ENCODE results near the gene LPAR2.

DNA sequence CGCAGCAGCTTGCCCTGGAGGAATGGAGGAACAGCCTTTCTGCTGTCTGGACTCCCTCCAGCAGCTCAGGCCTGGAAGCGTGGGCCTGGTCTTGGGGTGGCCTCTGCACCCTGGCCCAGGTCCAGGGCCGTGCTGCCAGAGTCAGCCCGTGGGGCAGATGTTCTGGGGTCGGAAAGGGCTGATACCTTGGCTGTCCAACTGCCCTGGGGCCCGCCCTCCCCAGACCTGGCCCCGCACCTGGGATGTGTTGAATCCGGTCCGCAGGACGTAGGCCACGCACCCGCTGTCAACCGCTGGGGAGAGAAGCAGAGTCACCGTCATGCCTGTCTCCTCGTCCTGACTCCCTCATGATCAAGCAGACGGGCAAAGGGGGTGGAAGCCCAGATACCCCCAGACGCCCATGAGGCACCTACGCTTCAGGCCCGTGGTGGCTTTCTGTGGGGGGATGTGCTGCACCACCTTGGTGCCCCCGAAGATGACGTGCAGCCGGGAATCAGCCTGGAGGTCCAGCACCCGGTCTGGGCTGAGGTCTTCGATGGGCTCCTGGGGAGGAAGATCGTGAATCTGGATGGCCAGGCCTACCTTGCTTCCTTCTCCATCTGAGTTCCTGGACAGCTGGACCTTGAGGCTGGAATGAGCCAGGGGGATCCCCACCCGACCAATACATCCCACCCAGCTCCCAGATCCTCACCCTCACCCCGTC is 27.8 kb upstream of the LPAR2 start:
- TF ChIP-seq, protein P1, sequence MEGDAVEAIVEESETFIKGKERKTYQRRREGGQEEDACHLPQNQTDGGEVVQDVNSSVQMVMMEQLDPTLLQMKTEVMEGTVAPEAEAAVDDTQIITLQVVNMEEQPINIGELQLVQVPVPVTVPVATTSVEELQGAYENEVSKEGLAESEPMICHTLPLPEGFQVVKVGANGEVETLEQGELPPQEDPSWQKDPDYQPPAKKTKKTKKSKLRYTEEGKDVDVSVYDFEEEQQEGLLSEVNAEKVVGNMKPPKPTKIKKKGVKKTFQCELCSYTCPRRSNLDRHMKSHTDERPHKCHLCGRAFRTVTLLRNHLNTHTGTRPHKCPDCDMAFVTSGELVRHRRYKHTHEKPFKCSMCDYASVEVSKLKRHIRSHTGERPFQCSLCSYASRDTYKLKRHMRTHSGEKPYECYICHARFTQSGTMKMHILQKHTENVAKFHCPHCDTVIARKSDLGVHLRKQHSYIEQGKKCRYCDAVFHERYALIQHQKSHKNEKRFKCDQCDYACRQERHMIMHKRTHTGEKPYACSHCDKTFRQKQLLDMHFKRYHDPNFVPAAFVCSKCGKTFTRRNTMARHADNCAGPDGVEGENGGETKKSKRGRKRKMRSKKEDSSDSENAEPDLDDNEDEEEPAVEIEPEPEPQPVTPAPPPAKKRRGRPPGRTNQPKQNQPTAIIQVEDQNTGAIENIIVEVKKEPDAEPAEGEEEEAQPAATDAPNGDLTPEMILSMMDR (IDR thresholded peaks at IDR 0.05; ENCODE audit: extremely low read depth in 1 of 2, insufficient read depth in 1 of 2, low read depth in 1 of 2, low read length in 2 of 2): no peak
- TF ChIP-seq POLR2A (IDR thresholded peaks at IDR 0.05; ENCODE audit: low read depth, low read length): no peak
- TF ChIP-seq JUN (IDR thresholded peaks at IDR 0.05; ENCODE audit: borderline replicate concordance, insufficient read depth, insufficient read length, low read depth): no peak
- no peak for TF ChIP-seq EZH2 (IDR thresholded peaks at IDR 0.05; ENCODE audit: borderline replicate concordance, low read depth, low read length, severe bottlenecking)
- no peak for TF ChIP-seq GATA2 (IDR thresholded peaks at IDR 0.05; ENCODE audit: insufficient read depth, insufficient read length, low read depth, low read length)

Data from endothelial cell of umbilical vein (primary cell).